Mucosa of gallbladder (tissue), 1 donor: ENCODE results near the gene SARM1. TPM values are rescaled to one million over a fixed set of nuclear protein-coding genes. Genes with fewer than 3 reads are reported as not detected.

Experiments used
- DNase-seq: peaks from one replicate; pipeline ENCODE4 v3.0.0-alpha.2; 2020; ENCODE audit warnings: low spot score
- total RNA-seq: library from RNA; stranded (reverse); gene quantifications from one replicate; pipeline ENCODE4 v1.2.1, GENCODE V29; 2021
- donor health status: DM: no; HTN: no; CAD: no.

SARM1 gene
- total RNA-seq, 1 donor from 2014 or later = 27.8 TPM

- no peak for DNase-seq
Measured at GRCh38 chr17:28368915-28369683, 2.4 kb upstream of the SARM1 start.

GRCh38 chr17:28369684-28370034 lies 1.8 kb upstream of the SARM1 start:
- peak; percentile 28 for DNase-seq

GRCh38 chr17:28370035-28370743 lies 1.3 kb upstream of the SARM1 start, which contains the start of gene VTN:
VTN (minus strand) TSS chr17:28370307; CDS start chr17:28370203, 104 bp downstream.
- peak; percentile 79 for DNase-seq

GRCh38 chr17:28370744-28371103 lies 770 bp upstream of the SARM1 start:
- no peak for DNase-seq

DNA sequence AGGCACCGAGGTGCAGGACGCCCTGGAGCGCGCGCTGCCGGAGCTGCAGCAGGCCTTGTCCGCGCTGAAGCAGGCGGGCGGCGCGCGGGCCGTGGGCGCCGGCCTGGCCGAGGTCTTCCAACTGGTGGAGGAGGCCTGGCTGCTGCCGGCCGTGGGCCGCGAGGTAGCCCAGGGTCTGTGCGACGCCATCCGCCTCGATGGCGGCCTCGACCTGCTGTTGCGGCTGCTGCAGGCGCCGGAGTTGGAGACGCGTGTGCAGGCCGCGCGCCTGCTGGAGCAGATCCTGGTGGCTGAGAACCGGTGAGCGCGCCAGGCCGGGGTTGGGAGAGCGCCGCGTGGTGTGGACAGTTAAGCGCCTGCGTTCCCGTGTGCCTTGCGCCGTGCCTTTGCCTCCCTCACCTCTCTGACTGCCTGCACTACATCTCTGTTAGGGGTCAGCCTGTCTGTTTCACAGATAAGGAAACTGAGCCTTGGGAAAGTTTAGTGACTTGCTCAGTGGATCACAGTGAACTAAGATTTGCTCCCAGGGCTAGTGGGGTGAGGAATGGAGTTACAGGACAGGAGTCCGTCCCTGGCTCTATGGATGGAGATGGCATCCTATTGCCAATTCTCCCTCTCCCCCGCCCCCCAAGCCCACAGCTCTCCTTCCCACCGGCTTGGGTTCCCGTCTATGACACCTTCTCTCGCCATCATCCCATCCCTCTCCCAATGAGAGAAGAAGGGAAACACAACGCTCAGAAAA lies 880 bp downstream of the SARM1 start:
- DNase-seq = no peak

- no peak for DNase-seq
Measured at GRCh38 chr17:28372945-28373274, 1.4 kb downstream of the SARM1 start.

DNA sequence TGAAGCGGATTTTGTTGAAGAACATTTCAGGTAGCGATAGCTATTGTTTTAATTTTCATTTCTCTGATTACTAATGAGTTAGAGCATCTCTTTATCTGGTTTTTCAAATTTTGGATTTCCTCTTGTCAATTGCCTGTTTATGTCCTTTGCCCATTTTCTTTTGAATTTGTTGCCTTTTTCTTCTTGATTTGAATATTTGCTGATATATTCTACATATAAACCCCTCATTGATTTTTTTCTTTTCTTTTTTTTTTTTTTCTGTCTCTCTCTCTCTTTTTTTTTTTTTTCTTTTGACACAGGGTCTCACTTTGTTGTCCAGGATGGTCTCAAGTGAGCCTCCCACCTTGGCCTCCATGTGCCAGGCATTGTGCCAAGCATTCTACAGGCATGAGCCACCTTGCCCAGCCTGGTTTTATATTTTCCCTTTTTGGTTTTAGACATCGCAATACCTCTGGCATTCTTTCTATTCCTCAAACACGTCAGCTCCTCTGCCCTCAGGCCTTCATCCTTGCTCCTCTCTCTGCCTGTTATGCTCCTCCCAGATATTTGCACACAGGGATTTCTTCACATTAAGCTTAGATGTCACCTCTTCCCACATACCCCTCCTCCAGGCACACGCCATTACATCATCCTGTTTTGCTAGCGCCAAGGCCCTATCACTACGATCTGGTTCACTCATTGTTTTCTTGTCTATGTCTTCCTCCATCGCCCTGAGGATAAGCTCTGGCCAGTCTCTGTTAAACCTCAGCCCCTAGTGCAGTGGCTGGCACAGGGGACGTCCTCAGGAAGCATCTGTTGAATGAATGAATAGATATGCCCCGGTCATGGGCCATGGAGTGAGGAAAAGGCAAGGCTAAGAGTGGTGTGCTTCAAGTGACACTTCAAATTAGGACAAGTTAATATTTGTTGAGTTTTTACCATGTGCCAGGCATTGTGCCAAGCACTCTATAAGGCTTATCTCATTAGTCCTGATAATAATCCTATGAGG lies 8.6 kb downstream of the SARM1 start:
- DNase-seq = peak; percentile 62

GRCh38 chr17:28381141-28381825 lies 9.8 kb downstream of the SARM1 start:
- peak; percentile 33 for DNase-seq

DNA sequence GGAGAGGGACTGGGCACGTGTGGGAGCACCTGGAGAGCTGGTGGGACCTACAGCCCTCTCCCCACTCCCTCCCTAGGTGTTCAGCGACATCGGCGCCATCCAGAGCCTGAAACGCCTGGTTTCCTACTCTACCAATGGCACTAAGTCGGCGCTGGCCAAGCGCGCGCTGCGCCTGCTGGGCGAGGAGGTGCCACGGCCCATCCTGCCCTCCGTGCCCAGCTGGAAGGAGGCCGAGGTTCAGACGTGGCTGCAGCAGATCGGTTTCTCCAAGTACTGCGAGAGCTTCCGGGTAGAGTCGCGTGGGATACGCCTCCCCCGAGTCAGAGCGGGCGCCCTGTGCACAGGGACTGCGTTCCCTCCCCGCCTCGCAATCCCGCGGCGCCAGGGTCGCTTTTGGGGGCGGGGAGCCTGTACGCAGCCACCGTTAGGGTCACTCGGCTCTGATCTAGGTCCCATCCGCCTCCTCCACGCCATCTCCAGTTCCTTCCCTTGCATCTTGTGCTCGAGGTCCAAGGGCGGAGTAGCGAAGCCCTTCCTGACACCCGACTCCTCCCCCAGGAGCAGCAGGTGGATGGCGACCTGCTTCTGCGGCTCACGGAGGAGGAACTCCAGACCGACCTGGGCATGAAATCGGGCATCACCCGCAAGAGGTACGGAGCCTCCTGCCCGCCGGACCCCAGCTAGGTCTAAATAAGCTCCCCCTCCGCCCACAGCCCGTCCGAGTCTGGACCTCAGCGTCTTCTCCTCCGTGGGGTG lies 13.0 kb downstream of the SARM1 start:
- DNase-seq = peak; percentile 75

- no peak for DNase-seq
Measured at GRCh38 chr17:28385037-28385400, 13.5 kb downstream of the SARM1 start.

GRCh38 chr17:28385406-28385805 lies 13.9 kb downstream of the SARM1 start:
- DNase-seq = no peak

DNA sequence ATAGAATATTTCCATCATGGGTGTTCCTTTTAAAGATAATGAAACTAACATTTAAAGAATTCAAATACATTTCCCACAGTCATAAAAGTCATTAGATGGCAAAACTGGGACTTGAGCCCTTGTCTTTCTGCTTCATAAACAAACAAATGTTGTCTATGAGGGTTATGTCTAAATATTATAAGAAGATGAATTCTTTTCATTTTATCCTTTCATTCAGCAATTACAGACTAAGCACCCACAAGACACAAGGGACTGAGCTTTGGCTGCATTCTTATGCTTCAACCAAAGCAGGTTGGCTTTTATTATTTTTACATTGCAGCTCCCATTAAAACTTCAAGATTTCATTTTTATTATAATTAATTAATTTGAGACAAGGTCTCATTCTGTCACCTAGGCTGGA lies 14.9 kb downstream of the SARM1 start:
- no peak for DNase-seq

DNA sequence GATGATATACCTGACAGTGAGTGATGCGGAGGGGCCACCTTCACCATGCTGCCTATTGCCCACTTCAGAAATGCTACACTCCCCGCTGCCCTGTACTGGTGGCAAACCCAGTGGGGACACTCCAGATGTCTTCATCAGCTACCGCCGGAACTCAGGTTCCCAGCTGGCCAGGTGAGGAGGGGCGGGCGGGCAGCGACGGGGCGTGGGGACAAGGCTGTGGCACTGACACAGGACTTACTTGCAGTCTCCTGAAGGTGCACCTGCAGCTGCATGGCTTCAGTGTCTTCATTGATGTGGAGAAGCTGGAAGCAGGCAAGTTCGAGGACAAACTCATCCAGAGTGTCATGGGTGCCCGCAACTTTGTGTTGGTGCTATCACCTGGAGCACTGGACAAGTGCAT lies 16.6 kb downstream of the SARM1 start:
- no peak for DNase-seq

GRCh38 chr17:28390141-28390540 lies 18.6 kb downstream of the SARM1 start:
- no peak for DNase-seq

DNA sequence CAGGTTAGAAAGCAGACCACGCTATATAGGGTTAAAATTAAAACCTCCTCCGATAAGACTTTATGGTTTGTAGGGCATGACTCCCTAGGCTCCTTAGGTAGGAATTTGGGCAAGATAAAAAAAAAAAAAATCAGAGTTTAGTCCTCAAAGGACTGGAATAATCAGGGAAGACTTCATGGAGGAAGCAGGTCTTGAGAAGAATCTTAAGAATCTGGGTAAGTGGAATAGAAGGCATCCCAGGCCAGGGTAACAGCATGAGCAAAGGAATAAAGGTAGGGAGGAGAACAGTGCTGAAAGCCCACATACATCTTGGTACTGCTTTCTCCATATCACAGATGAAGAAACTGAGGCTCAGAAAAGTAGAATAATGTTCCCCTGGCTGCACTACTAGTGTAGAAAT lies 19.1 kb downstream of the SARM1 start:
- no peak for DNase-seq

DNA sequence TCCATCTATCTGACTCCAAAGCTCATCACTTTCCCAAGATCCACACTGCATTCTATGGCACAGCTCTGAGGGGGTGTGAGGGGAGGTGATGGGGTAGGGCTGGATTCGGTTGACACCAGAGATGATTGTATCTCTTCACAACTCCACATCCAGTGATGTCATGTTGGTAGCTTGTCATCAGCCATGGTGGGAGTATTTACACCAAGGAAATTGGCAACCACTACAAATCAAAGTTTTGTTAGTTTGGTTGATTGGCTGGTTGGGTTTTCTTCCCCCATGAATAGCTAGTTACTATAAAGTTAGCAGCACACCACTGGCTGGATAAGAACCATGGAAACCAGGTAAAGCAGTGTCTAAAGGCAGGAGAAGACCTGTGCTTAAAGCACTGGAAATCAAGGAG lies 19.5 kb downstream of the SARM1 start:
- DNase-seq = no peak

- DNase-seq = no peak
Measured at GRCh38 chr17:28391401-28391800, 19.9 kb downstream of the SARM1 start.

DNA sequence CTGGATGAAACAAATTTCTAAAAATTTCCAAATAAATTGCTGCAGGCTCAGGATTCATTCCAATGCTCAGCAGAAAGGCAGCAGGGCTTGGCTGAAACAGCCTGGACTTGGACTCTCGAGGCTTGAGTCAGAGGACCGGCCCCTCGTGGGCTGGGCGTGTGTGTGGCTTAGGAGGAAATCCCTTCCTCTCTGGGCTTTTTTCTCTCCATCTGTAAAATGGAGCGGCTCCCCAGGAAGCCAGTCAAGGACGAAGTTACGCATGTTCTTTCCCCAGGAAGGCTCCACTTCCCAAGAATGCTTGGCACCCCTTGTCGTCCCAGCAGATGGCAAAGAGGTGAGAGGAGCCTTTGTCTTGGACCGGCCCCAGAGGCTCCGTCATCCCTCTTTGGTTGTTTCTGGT lies 21.0 kb downstream of the SARM1 start:
- DNase-seq = no peak

- no peak for DNase-seq
Measured at GRCh38 chr17:28394337-28395116, 23.0 kb downstream of the SARM1 start.

DNA sequence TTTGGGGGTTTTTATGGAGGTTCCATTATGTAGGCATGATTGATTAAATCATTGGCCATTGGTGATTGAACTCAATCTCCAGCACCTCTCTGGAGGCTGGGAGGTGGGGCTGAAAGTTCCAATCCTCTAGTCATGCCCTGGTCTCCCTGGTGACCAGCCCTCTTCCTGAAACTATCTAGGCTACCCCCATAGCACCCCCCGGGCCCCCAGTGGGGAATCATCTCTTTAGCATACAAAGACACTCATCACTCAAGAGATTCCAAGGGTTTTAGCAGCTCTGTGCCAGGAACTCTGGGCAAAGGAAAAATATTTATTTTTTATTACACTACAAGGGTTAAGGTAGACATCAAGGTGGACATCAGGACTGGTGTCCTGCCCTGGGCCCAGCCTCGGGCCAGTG lies 23.9 kb downstream of the SARM1 start:
- no peak for DNase-seq
